Peyer's patch (tissue), 4 donors: ENCODE measurements around the gene COLEC12.

ENCODE experiments used
- POLR2A ChIP-seq, 2 donors: fragments of 450-650 bp; IDR thresholded peaks; one replicate each; pipeline ENCODE4 v1.5.1; 2017; ENCODE audit warnings: antibody characterized with exemption in 2 of 2, mild to moderate bottlenecking in 2 of 2, moderate library complexity in 2 of 2
- TF ChIP-seq, protein P1 (sequence below), 6 experiments: fragments of 450-650 bp in 4 of 6; fragments of 200-600 bp in 2 of 6; sonication (generic) in 1 of 6; IDR thresholded peaks; one replicate each; pipeline ENCODE4 v1.5.1; 2017 to 2019; ENCODE audit warnings: antibody characterized with exemption in 6 of 6, mild to moderate bottlenecking in 3 of 6, moderate library complexity in 1 of 6

DNA sequence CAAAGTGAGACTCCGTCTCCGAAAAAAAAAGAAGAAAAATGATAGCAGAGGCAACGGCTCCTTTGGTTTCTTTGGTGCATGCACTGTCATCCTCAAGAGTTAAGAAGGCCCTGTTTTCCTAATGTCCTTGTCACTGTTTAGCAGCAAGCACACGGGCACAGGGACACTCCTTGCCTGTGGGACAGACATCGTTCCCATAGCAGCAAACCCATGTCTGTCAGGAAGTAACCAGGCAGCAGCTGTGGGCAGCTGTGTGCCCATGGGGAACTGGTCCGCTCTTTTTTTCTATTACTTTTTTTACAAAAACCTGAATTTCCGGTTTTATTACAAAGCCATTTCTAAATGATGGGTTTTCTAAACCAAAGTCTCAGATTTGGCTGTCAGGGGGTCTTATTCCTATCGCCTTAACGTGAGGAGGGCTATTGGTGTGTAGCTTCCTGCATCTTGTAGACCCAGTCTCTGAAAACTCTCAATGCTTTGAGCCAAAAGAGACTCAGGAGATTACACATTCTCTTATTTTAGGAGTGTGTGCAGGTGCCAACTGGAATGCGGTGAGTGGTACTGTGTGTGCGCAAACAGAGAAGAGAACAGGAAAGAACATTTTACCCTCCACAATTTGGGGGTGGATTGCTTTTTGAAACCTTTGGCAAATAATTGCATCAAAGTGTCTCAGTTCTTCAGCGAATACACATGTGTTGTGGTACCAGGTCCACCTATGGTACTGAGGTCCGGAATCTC is 109.6 kb downstream of the COLEC12 start:
- TF ChIP-seq, protein P1, sequence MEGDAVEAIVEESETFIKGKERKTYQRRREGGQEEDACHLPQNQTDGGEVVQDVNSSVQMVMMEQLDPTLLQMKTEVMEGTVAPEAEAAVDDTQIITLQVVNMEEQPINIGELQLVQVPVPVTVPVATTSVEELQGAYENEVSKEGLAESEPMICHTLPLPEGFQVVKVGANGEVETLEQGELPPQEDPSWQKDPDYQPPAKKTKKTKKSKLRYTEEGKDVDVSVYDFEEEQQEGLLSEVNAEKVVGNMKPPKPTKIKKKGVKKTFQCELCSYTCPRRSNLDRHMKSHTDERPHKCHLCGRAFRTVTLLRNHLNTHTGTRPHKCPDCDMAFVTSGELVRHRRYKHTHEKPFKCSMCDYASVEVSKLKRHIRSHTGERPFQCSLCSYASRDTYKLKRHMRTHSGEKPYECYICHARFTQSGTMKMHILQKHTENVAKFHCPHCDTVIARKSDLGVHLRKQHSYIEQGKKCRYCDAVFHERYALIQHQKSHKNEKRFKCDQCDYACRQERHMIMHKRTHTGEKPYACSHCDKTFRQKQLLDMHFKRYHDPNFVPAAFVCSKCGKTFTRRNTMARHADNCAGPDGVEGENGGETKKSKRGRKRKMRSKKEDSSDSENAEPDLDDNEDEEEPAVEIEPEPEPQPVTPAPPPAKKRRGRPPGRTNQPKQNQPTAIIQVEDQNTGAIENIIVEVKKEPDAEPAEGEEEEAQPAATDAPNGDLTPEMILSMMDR (IDR thresholded peaks at IDR 0.05) = no peak
- TF ChIP-seq POLR2A (IDR thresholded peaks at IDR 0.05) = no peak
